Karpas-422 (cell line): Measurements from ENCODE around the gene ZNF512. TPM values are rescaled to one million over a fixed set of nuclear protein-coding genes. Genes with fewer than 3 reads are reported as not detected.
A peak's percentile ranks its signal among the peaks of the same experiment; 100 is the strongest.

Experiments used
- DNase-seq: peaks from one replicate; pipeline ENCODE4 v3.0.0-alpha.2; 2015
- H2AFZ ChIP-seq: fragments of 200-600 bp; sonication (generic); 2 replicates; pipeline ENCODE4 v1.6.1; 2014; ENCODE audit warnings: antibody characterized with exemption, low read length, mixed read lengths
- H3K27ac ChIP-seq: fragments of 200-600 bp; sonication (generic); 2 replicates; pipeline ENCODE4 v1.5.1; 2014; ENCODE audit warnings: mild to moderate bottlenecking, low read length, moderate library complexity
- H3K27me3 ChIP-seq: fragments of 200-600 bp; sonication (generic); 2 replicates; pipeline ENCODE4 v1.6.1; 2014; ENCODE audit warnings: low read length, mixed read lengths
- H3K36me3 ChIP-seq: fragments of 200-600 bp; sonication (generic); 2 replicates; pipeline ENCODE4 v1.6.1; 2014; ENCODE audit warnings: low read length, mixed read lengths; ENCODE audit not compliant: insufficient read depth
- H3K4me1 ChIP-seq: fragments of 200-600 bp; sonication (generic); 2 replicates; pipeline ENCODE4 v1.6.1; 2014; ENCODE audit warnings: mild to moderate bottlenecking, low read length, mixed read lengths
- H3K4me2 ChIP-seq: fragments of 200-600 bp; sonication (generic); 2 replicates; pipeline ENCODE4 v1.6.1; 2014; ENCODE audit warnings: low read length, low read depth, mild to moderate bottlenecking; ENCODE audit not compliant: poor library complexity, severe bottlenecking
- H3K4me3 ChIP-seq: fragments of 200-600 bp; sonication (generic); 2 replicates; pipeline ENCODE4 v1.5.1; 2014; ENCODE audit warnings: mild to moderate bottlenecking, antibody characterized with exemption, low read length, mixed read lengths
- H3K79me2 ChIP-seq: fragments of 200-600 bp; sonication (generic); 2 replicates; pipeline ENCODE4 v1.6.1; 2014; ENCODE audit warnings: mild to moderate bottlenecking, low read length, mixed read lengths
- H3K9ac ChIP-seq: fragments of 200-600 bp; sonication (generic); 2 replicates; pipeline ENCODE4 v1.6.0; 2014; ENCODE audit warnings: low read length
- H3K9me2 ChIP-seq: fragments of 200-600 bp; sonication (generic), shearing (Covaris generic); replicated peaks from 2 replicates; pipeline ENCODE4 v1.6.0; 2014; ENCODE audit warnings: mild to moderate bottlenecking, low read length, moderate library complexity; ENCODE audit not compliant: insufficient read depth
- H3K9me3 ChIP-seq: fragments of 300-700, 200-600 bp; sonication (generic); 2 replicates; pipeline ENCODE4 v1.6.1; 2014; ENCODE audit warnings: low read length, mixed read lengths
- H4K20me1 ChIP-seq: fragments of 200-600 bp; sonication (generic); 2 replicates; pipeline ENCODE4 v1.6.1; 2014; ENCODE audit warnings: mild to moderate bottlenecking, antibody characterized with exemption, low read length, low read depth; ENCODE audit not compliant: insufficient read depth
- small RNA-seq: library from RNA; depleted of rRNA; stranded (forward); fragments of <200 nt; gene quantifications from one replicate; pipeline ENCODE3, GENCODE V24; 2014
- total RNA-seq: library from RNA; depleted of rRNA; stranded (reverse); fragments of >200 nt; shearing (Covaris generic); gene quantifications from 2 replicates; pipeline ENCODE4 v1.2.3, GENCODE V29; 2014; ENCODE audit warnings: low replicate concordance; rRNA removed

ZNF512 gene
- total RNA-seq, 1 experiment from 2014 or later, result 43.7 TPM

DNA sequence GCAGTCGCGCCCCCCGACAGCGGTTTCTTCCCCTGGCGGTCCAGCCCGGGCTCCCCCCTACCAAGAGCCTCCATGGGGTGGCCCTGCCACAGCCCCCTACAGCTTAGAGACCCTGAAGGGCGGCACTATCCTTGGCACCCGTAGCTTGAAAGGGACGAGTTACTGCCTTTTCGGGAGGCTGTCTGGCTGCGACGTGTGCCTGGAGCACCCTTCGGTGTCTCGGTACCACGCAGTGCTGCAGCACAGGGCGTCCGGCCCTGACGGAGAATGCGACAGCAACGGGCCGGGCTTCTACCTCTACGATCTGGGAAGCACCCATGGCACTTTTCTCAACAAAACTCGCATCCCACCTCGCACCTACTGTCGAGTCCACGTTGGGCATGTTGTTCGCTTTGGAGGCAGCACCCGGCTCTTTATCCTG, 81.3 kb downstream of the ZNF512 start:
- Histone ChIP-seq H3K9me3 (no peaks in the 10 kb centered on the region), H3K9me2 (no peaks in the 10 kb centered on the region), H3K4me3 (peak overlapping the region; percentile 74), H3K36me3 (peaks cover 29% of the 10 kb centered on the region; the same call in 1 of the 2 replicates), H3K27me3 (no peaks in the 10 kb centered on the region), H2AFZ (peak overlapping the region; percentile 83), H4K20me1 (no peaks in the 10 kb centered on the region), H3K4me1 (peaks cover 27% of the 10 kb centered on the region), H3K79me2 (peaks cover 59% of the 10 kb centered on the region), H3K9ac (peak overlapping the region; percentile 79), H3K27ac (peak overlapping the region; percentile 78; the same call in 1 of the 2 replicates), H3K4me2 (peak overlapping the region; percentile 100)
- peak; percentile 52 for DNase-seq

DNA sequence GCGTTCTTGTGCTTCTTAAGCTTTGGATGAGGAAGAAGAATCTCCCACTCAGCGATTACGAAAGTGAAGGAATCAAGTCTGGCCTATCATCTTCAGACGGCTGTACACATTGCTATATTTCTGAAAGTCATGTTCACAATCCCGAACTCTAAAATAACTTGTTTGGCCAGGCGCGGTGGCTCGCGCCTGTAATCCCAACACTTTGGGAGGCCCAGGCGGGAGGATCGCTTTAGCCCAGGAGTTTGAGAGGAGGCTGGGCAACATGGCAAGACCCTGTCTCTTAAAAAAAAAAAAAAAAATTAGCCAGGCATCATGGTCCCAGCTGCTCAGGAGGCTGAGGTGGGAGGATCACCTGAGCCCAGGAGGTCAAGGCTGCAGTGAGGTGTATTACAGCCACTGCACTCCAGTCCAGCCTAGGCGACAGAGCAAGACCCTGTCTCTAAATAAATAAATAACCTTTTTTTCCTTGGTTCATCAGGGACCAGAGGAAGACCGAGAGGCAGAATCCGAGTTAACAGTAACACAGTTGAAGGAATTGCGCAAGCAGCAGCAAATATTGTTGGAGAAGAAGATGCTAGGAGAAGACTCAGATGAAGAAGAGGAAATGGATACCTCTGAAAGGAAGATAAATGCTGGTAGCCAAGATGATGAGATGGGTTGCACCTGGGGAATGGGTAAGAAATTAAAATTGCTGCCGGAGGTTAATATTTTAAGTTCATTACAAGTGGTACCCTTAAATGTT, 82.0 kb downstream of the ZNF512 start:
- no peaks in the 10 kb centered on the region for H3K9me2 ChIP-seq
- H4K20me1 ChIP-seq, result no peaks in the 10 kb centered on the region
- H3K27me3 ChIP-seq, result no peaks in the 10 kb centered on the region
- H3K79me2 ChIP-seq, result peaks cover 54% of the 10 kb centered on the region
- peaks cover 27% of the 10 kb centered on the region for H3K4me1 ChIP-seq
- H3K27ac ChIP-seq, result no peak overlapping the region
- no peak for DNase-seq
- H2AFZ ChIP-seq, result peak overlapping the region; percentile 83
- H3K36me3 ChIP-seq, result peaks cover 25% of the 10 kb centered on the region; the same call in 1 of the 2 replicates
- no peaks in the 10 kb centered on the region for H3K9me3 ChIP-seq
- peak overlapping the region; percentile 100 for H3K4me2 ChIP-seq
- H3K4me3 ChIP-seq, result peak overlapping the region; percentile 74
- peak overlapping the region; percentile 79 for H3K9ac ChIP-seq

DNA sequence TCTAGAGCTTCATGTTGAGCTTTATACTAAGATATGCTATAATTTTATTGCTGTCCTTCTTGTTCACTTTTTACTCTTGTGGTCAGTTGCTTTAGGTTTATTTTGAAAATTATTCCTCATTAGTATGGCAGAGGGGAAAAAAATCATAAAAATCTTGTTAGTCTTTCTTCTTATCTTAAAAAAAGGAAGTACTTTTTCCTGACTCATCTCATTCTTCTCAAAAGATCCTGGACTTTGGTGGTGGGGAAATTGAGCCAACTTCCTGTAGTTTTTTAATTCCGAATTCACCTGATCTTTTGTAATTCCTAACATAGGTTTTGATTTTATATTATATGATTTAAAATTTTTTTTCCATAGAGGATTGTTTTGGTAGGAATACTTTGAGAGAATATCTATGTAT, 84.6 kb downstream of the ZNF512 start:
- H3K4me1 ChIP-seq, result peaks cover 20% of the 10 kb centered on the region
- no peaks in the 10 kb centered on the region for H3K9me2 ChIP-seq
- no peak overlapping the region for H3K4me2 ChIP-seq
- H4K20me1 ChIP-seq, result no peaks in the 10 kb centered on the region
- no peak overlapping the region for H3K27ac ChIP-seq
- DNase-seq, result no peak
- H3K9ac ChIP-seq, result no peak overlapping the region
- H2AFZ ChIP-seq, result no peak overlapping the region
- peaks cover 16% of the 10 kb centered on the region; the same call in 1 of the 2 replicates for H3K36me3 ChIP-seq
- no peaks in the 10 kb centered on the region for H3K27me3 ChIP-seq
- H3K9me3 ChIP-seq, result no peaks in the 10 kb centered on the region
- no peak overlapping the region for H3K4me3 ChIP-seq
- H3K79me2 ChIP-seq, result peaks cover 37% of the 10 kb centered on the region

DNA sequence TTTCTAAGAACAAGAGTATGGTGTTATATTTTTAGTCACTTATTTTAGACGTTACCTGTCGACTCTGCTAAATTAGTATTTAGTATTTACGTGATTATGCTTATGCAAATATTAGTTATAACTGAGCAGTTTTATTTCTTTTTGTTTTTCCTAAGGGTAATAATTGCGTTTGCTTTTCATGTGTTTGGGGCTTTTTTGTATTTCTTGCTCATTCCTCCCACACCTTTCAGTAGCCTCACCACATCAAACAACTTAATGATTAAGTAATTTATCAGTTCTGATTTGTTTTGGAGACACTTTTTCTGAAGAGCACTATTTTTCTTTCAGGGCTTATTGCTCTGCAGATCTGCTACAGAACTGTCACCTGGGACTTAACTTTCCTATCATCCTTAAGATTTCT, 88.4 kb downstream of the ZNF512 start:
- Histone ChIP-seq H3K79me2 (peaks cover 12% of the 10 kb centered on the region; the same call in 1 of the 2 replicates), H3K9me3 (no peaks in the 10 kb centered on the region), H4K20me1 (no peaks in the 10 kb centered on the region), H3K4me1 (no peaks in the 10 kb centered on the region), H2AFZ (no peak overlapping the region), H3K9ac (no peak overlapping the region), H3K9me2 (no peaks in the 10 kb centered on the region), H3K36me3 (peaks cover 31% of the 10 kb centered on the region), H3K27ac (no peak overlapping the region), H3K4me3 (no peak overlapping the region), H3K27me3 (no peaks in the 10 kb centered on the region), H3K4me2 (no peak overlapping the region)
- no peak for DNase-seq

Small RNAs within 50 kb of the gene (small RNA-seq; reads per million reads assigned to genes)
- not detected for gene RF00340

Other genes with a start within 250 kb of the ZNF512 start
- 44.2 and 79.0 TPM in 2 replicates for gene GTF3C2, start 226.3 kb upstream of the ZNF512 start, total RNA-seq
- 30.6 and 35.3 TPM in 2 replicates for gene EIF2B4, start 212.7 kb upstream of the ZNF512 start, total RNA-seq
- gene SNX17, start 212.4 kb upstream of the ZNF512 start, total RNA-seq, result 77.4 and 116 TPM in 2 replicates
- gene ZNF513, start 202.3 kb upstream of the ZNF512 start, total RNA-seq, result 7.0 and 12.6 TPM in 2 replicates
- 66.9 and 79.6 TPM in 2 replicates for gene PPM1G, start 173.5 kb upstream of the ZNF512 start, total RNA-seq
- gene NRBP1, start 154.4 kb upstream of the ZNF512 start, total RNA-seq, result 27.1 and 30.7 TPM in 2 replicates
- gene KRTCAP3, start 140.7 kb upstream of the ZNF512 start, total RNA-seq, result 0.61 TPM in 1 of 2 replicates, not detected in the other
- 29.1 and 35.9 TPM in 2 replicates for gene IFT172, start 93.3 kb upstream of the ZNF512 start, total RNA-seq
- gene FNDC4, start 87.8 kb upstream of the ZNF512 start, total RNA-seq, result not detected in 2 replicates
- not detected in 2 replicates for gene GCKR, start 86.2 kb upstream of the ZNF512 start, total RNA-seq
- 1.2 and 2.9 TPM in 2 replicates for gene CCDC121, start 46.0 kb downstream of the ZNF512 start, total RNA-seq
- gene GPN1, start 46.0 kb downstream of the ZNF512 start, total RNA-seq, result 24.4 and 30.0 TPM in 2 replicates
- gene SUPT7L, start 80.6 kb downstream of the ZNF512 start, total RNA-seq, result 27.9 and 47.9 TPM in 2 replicates
- gene SLC4A1AP, start 80.8 kb downstream of the ZNF512 start, total RNA-seq, result 19.8 and 30.1 TPM in 2 replicates
- gene MRPL33, start 188.7 kb downstream of the ZNF512 start, total RNA-seq, result 54.9 and 112 TPM in 2 replicates